WTC11 (cell line): ENCODE measurements around the gene NCF2.

ENCODE experiments used
- FOXJ3 ChIP-seq: sonication (generic); formaldehyde crosslinking; IDR thresholded peaks from 2 replicates; pipeline ENCODE4 v1.9.0; 2021; ENCODE audit warnings: missing genetic modification reagents, mild to moderate bottlenecking, borderline replicate concordance
- TEAD4 ChIP-seq: sonication (generic); formaldehyde crosslinking; IDR thresholded peaks from 2 replicates; pipeline ENCODE4 v1.8.0; 2022; ENCODE audit warnings: mild to moderate bottlenecking, missing genetic modification reagents
- TF ChIP-seq, protein P1 (sequence below): sonication (generic); formaldehyde crosslinking; IDR thresholded peaks from 2 replicates; pipeline ENCODE4 v1.8.0; 2022; ENCODE audit warnings: mild to moderate bottlenecking, missing genetic modification reagents
- TF ChIP-seq, protein P2 (sequence below): fragments of 250-450 bp; sonication (Bioruptor Pico); IDR thresholded peaks from 2 replicates; pipeline ENCODE4 v1.9.0; 2021; ENCODE audit warnings: mild to moderate bottlenecking

DNA sequence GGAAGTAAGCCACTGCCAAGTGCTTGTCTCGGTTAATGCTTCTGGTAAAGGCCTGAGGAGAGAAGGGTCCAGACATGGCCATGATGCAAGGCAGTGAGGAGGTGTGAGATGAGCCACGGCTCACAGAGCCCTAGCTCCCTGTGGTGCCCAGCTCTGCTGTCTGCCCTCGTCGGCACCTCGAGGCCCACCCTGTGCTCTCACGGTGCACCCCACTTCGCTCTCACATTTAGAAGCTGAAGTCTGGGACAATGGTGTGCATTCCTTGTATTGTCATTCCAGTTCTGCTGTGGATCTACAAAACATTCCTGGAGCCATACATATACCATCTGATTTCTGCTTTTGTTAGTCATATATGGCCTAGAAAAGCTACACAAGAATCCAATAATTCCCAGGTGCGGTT lies 3.3 kb downstream of the NCF2 start:
- TF ChIP-seq, protein P1, sequence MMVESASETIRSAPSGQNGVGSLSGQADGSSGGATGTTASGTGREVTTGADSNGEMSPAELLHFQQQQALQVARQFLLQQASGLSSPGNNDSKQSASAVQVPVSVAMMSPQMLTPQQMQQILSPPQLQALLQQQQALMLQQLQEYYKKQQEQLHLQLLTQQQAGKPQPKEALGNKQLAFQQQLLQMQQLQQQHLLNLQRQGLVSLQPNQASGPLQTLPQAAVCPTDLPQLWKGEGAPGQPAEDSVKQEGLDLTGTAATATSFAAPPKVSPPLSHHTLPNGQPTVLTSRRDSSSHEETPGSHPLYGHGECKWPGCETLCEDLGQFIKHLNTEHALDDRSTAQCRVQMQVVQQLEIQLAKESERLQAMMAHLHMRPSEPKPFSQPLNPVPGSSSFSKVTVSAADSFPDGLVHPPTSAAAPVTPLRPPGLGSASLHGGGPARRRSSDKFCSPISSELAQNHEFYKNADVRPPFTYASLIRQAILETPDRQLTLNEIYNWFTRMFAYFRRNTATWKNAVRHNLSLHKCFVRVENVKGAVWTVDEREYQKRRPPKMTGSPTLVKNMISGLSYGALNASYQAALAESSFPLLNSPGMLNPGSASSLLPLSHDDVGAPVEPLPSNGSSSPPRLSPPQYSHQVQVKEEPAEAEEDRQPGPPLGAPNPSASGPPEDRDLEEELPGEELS = no peak
- TF ChIP-seq TEAD4 (CRISPR knock-in tag) (no peak), FOXJ3 (CRISPR knock-in tag) (no peak)
- TF ChIP-seq, protein P2, sequence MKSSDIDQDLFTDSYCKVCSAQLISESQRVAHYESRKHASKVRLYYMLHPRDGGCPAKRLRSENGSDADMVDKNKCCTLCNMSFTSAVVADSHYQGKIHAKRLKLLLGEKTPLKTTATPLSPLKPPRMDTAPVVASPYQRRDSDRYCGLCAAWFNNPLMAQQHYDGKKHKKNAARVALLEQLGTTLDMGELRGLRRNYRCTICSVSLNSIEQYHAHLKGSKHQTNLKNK (CRISPR knock-in tag) = no peak
